HAP-1 (cell line): ENCODE measurements around the gene GAS7.

ENCODE experiments used
- DNase-seq, 2 experiments: peaks; one replicate each; pipeline ENCODE4 v3.0.0-alpha.2; 2016 to 2020; ENCODE audit warnings: low spot score in 2 of 2
- H3K27me3 ChIP-seq: fragments of 250-450 bp; sonication (Bioruptor Pico); 2 replicates; pipeline ENCODE4 v1.5.1; 2020; ENCODE audit warnings: low read depth, mild to moderate bottlenecking, moderate library complexity
- H3K36me3 ChIP-seq: fragments of 250-450 bp; sonication (Bioruptor Pico); replicated peaks from 2 replicates; pipeline ENCODE4 v1.5.1; 2020; ENCODE audit warnings: mild to moderate bottlenecking
- H3K4me1 ChIP-seq: fragments of 250-450 bp; sonication (Bioruptor Pico); 2 replicates; pipeline ENCODE4 v1.5.1; 2020; ENCODE audit warnings: mild to moderate bottlenecking
- H3K4me3 ChIP-seq: fragments of 250-450 bp; sonication (Bioruptor Pico); 2 replicates; pipeline ENCODE4 v1.5.1; 2020; ENCODE audit warnings: mild to moderate bottlenecking, moderate library complexity
- H3K9me3 ChIP-seq: fragments of 250-450 bp; sonication (Bioruptor Pico); 2 replicates; pipeline ENCODE4 v1.5.1; 2020; ENCODE audit warnings: mild to moderate bottlenecking, moderate library complexity
- in situ Hi-C: fragments of 300-500 bp; cut with MboI; formaldehyde crosslinking; loops from 3 replicates; pipeline ENCODE4 v1.14.3; 2020; ENCODE audit warnings: low sequenced_read_pairs, inconsistent platforms, mixed read lengths

GAS7 gene

DNA sequence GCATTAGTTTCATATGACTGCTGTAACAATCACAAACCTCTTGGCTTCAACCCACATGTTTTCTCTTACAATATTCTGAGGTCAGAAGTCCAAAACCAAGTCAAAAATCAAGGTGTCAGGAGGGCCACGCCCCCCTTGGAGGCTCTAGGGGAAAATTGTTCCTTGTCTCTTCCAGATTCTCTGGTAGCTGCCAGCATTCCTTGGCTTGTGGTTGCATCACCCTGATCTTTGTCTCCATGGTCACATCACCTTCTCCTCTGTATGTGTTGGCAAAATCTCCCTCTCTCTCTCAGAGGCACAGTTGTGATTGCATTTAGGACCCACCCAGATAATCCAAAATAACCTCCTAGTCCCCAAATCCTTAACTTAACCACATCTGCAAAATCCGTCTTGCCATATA is 105.8 kb downstream of the GAS7 start:
- in situ Hi-C loops, result loop anchor here (25.0 kb wide), 1 partner anchor 95 kb away; the partner anchor contains the start of gene GAS7

DNA sequence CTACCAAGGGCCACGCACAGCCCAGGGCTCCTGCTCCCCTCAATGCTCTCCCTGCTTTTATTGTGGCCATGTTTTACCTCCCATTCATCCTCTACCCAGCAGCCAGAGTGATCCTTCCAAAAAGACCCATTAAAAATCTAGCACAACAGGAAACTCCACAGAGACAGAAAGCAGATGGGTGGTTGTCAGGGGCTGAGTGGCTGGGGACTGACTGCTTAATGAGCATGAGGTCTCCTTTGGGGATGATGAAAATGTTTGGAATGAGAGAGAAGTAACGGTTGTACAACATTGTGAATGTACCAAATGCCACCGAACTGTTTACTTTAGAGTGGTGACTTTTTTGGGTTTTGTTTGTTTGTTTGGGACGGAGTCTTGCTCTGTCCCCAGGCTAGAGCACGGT is 107.4 kb downstream of the GAS7 start:
- no peak for DNase-seq
- in situ Hi-C loops, result loop anchor here (25.0 kb wide), 1 partner anchor 96 kb away; the partner anchor contains the start of gene GAS7
- H3K9me3 ChIP-seq, result no peaks in the 10 kb centered on the region
- no peaks in the 10 kb centered on the region for H3K36me3 ChIP-seq
- H3K4me1 ChIP-seq, result no peaks in the 10 kb centered on the region
- H3K27me3 ChIP-seq, result no peaks in the 10 kb centered on the region
- H3K4me3 ChIP-seq, result no peak overlapping the region

More for the DNA sequence above, 105.8 kb downstream of the GAS7 start:
- Histone ChIP-seq H3K27me3 (no peaks in the 10 kb centered on the region), H3K4me1 (no peaks in the 10 kb centered on the region), H3K36me3 (no peaks in the 10 kb centered on the region), H3K4me3 (no peak overlapping the region), H3K9me3 (no peaks in the 10 kb centered on the region)
- no peak for DNase-seq

DNA sequence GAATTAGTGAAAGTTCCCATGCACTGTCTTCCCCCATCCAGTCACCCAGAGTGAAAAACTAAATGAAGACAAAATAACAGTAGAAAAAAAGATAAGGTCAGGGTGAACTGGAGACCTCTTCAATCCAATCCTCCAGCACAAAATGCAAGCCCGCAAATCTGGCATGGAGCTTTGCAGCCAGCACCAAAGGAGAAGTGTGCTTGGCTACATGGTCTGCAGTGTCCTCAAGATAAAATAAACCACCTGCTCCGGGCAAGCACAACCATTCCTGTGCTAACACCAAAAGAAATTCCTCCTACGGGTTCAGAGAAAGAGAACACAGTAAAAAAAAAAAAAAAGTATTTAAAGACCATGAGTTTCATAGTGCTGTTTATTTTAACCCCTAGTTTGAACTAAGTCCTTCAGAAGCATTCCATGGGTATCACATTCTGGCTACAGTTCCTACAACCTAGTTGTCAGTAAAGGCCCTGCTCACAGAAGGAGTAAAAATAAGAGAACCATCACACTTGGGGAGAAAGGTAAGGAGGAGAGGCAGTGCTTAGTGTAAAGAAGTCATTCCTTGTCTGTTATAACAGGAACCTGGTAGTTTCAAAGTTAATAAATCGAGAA is 109.1 kb downstream of the GAS7 start:
- no peaks in the 10 kb centered on the region for H3K36me3 ChIP-seq
- DNase-seq, result no peak
- H3K9me3 ChIP-seq, result no peaks in the 10 kb centered on the region
- in situ Hi-C loops, result loop anchor here (25.0 kb wide), 1 partner anchor 98 kb away; the partner anchor contains the start of gene GAS7
- H3K27me3 ChIP-seq, result no peaks in the 10 kb centered on the region
- H3K4me3 ChIP-seq, result no peak overlapping the region
- no peaks in the 10 kb centered on the region for H3K4me1 ChIP-seq

- no peak overlapping the region for H3K4me3 ChIP-seq
- H3K4me1 ChIP-seq, result no peaks in the 10 kb centered on the region
- H3K36me3 ChIP-seq, result no peaks in the 10 kb centered on the region
- DNase-seq, result no peak
- in situ Hi-C loops, result loop anchor here (25.0 kb wide), 1 partner anchor 99 kb away; the partner anchor contains the start of gene GAS7
- H3K9me3 ChIP-seq, result no peaks in the 10 kb centered on the region
- H3K27me3 ChIP-seq, result no peaks in the 10 kb centered on the region
Observed at GRCh38 chr17:10088444-10088843, 110.0 kb downstream of the GAS7 start.

DNA sequence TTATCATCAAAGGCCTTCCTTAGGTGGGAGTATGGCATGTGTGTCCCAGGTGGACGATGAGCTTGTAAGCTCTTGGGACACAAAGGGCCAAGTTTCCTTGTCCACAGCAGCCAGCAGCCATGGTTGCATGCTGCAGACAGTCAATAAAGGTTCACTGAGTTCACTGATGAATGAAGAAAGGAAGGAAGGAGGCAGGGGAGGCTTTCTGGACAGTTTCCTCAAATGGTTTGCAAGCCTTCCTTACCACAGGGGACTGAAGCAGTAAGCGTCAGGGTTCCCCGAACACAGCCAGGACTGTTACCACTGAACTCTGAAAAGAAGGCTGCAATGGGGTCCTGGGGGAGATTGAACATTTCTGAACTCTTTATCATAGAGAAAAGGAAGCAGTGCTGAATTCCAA is 111.1 kb downstream of the GAS7 start:
- H3K4me3 ChIP-seq, result no peak overlapping the region
- H3K4me1 ChIP-seq, result no peaks in the 10 kb centered on the region
- no peaks in the 10 kb centered on the region for H3K36me3 ChIP-seq
- no peaks in the 10 kb centered on the region for H3K27me3 ChIP-seq
- no peak for DNase-seq
- in situ Hi-C loops, result loop anchor here (25.0 kb wide), 1 partner anchor 100 kb away; the partner anchor contains the start of gene GAS7
- no peaks in the 10 kb centered on the region for H3K9me3 ChIP-seq

DNA sequence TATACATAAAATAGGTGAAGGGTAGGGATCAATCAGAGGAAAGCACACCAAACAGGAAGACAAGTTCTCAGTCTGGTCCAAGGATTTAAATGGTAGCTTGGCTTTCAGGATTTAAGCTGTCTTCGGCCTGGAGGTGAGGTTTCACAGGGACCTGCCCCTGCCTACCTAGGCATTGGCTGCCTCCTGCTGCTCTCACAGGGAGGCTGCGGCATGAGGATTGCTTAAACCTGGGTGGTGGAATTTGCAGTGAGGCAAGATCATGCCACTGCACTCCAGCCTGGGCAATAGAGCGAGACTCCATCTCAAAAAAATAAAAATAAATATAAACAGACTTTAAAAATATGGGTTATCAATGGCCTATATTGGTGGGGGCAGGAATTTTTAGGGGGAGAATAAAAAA is 114.5 kb downstream of the GAS7 start:
- no peaks in the 10 kb centered on the region for H3K27me3 ChIP-seq
- no peak overlapping the region for H3K4me3 ChIP-seq
- no peak for DNase-seq
- H3K9me3 ChIP-seq, result no peaks in the 10 kb centered on the region
- in situ Hi-C loops, result loop anchor here (25.0 kb wide), 1 partner anchor 103 kb away; the partner anchor contains the start of gene GAS7
- H3K36me3 ChIP-seq, result no peaks in the 10 kb centered on the region
- H3K4me1 ChIP-seq, result no peaks in the 10 kb centered on the region

DNA sequence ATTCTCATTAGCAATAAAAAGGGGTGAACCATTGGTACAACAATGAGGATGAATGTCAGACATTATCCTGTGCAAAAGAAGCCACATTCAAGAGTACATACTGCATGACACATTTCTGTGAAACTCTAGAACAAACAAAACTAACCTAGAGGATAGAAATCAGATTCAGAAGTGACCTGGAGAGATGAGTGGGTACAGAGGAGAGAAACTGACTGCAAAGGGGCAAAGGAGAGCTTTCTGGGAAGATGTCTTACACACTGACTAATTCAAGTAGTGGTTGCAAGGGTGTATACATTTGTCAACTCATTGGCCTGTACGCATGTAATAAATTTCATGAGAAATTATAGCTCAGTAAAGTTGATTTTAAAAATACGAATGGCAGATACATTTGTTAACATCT is 115.6 kb downstream of the GAS7 start:
- H3K4me1 ChIP-seq, result no peaks in the 10 kb centered on the region
- no peak overlapping the region for H3K4me3 ChIP-seq
- H3K27me3 ChIP-seq, result no peaks in the 10 kb centered on the region
- no peak for DNase-seq
- in situ Hi-C loops, result loop anchor here (25.0 kb wide), 1 partner anchor 105 kb away; the partner anchor contains the start of gene GAS7
- H3K9me3 ChIP-seq, result no peaks in the 10 kb centered on the region
- no peaks in the 10 kb centered on the region for H3K36me3 ChIP-seq

DNA sequence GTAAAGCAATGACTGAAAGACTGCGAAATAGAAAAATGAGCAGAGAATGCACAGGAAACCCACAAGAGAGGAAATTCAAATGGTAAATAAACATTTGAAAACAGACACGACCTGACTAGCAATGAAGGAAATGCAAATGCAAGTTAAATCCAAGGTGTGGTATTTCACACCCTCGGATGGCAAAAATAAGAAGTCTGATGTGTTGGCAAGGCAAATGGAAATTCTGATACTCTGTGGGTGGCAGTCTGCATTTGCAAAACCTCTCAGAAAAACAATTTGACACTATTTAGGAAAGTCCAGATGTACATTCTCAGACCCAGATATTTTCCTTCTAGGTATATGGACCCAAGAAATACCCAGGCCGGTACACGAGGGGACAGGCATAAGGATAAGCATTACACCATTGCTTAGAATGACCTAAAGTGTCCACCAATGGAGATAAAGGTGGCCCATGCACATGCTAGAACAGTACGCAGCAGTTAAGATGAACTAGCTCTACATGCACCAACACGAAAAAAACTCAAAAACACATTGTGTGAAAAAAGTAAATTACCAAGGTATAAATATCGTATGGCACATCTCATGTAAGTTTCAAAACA is 116.7 kb downstream of the GAS7 start:
- in situ Hi-C loops, result loop anchor here (25.0 kb wide), 1 partner anchor 106 kb away; the partner anchor contains the start of gene GAS7
- Histone ChIP-seq H3K27me3 (no peaks in the 10 kb centered on the region), H3K36me3 (no peaks in the 10 kb centered on the region), H3K9me3 (no peaks in the 10 kb centered on the region), H3K4me1 (no peaks in the 10 kb centered on the region), H3K4me3 (no peak overlapping the region)
- no peak for DNase-seq

DNA sequence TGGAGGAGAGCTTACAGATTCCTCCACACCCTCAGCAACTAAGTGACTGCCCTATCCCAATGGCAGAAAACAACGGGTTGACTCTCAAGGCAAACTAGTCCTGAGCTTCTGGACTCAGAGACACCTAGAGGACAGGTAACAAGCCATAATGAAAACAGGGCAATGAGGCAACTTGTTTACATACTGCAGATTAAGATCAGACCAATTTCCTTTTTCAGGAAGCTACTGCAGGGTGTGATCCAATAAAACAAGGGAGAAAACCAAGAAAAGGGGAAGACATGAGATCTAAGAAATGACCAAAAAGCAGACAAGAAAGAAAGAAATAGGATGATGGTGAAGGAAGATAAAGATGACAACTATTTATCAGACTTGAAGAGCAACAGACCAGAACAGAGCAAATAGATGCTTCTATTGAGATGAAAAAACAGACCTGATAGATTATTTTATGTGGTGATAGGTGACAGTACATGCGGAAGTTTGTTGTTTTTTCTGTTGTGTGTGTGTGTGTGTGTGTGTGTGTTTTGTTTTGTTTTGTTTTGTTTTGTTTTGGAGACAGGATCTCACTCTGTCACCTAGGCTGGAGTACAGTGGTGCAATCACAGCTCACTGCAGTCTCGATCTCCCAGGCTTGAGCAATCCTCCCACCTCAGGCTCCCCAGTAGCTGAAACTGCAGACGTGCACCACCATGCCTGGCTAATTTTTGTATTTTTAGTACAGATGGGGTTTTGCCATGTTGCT is 120.7 kb downstream of the GAS7 start:
- Histone ChIP-seq H3K36me3 (no peaks in the 10 kb centered on the region), H3K4me3 (no peak overlapping the region), H3K9me3 (no peaks in the 10 kb centered on the region; the same call in 1 of the 2 replicates), H3K27me3 (no peaks in the 10 kb centered on the region), H3K4me1 (no peaks in the 10 kb centered on the region)
- no peak for DNase-seq
- in situ Hi-C loops, result loop anchor here (25.0 kb wide), 1 partner anchor 110 kb away; the partner anchor contains the start of gene GAS7

- Histone ChIP-seq H3K4me1 (no peaks in the 10 kb centered on the region), H3K9me3 (no peaks in the 10 kb centered on the region; the same call in none of the 2 replicates), H3K4me3 (no peak overlapping the region), H3K27me3 (no peaks in the 10 kb centered on the region), H3K36me3 (no peaks in the 10 kb centered on the region)
- in situ Hi-C loops, result loop anchor here (25.0 kb wide), 1 partner anchor 111 kb away; the partner anchor contains the start of gene GAS7
- no peak for DNase-seq
Observed at GRCh38 chr17:10075919-10076318, 122.5 kb downstream of the GAS7 start.

- no peak for DNase-seq
- Histone ChIP-seq H3K4me3 (no peak overlapping the region), H3K4me1 (no peaks in the 10 kb centered on the region), H3K27me3 (no peaks in the 10 kb centered on the region), H3K36me3 (no peaks in the 10 kb centered on the region), H3K9me3 (no peaks in the 10 kb centered on the region; the same call in none of the 2 replicates)
- in situ Hi-C loops, result no loop called here
Observed at GRCh38 chr17:10073941-10074340, 124.5 kb downstream of the GAS7 start.

DNA sequence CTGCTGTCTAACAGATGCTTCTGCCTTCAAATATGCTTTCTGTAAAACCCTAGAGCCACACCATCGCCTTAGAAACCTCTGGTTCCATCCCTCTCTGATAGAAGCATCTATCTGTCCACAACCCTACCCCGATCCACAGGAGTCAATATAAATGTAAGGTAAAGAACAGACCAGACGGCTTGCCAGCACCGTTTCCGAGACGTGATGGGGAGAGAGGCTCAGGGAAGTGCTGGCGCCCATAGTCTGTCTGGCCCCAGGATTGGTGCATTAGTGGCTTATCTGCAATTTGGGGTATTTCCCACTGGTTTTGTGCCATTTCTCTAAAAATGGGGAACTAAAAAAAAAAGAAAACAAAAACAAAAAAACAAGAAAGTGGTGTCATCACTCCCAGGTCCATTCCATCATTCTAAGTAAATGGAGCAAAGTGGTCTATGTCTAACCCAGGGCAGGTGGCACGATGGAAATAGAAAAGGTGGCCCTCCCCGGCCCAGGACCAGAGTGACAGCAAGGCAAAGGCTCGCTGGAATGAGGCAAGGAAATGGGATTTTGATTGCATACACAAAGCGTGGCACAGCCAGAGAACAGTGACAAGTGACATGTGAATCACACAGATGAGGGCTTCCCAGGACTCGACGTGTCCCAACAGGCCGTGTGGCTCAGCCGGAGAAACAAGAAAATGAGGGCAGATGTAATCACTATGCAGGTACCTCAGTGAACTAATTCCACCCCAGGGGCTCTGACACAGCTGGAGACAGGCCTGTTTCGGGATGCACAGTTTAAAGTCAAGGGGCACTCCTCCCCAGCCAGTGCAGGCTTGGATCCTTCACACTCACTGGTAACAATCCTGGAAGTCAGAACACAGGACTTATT is 125.6 kb downstream of the GAS7 start:
- no peak for DNase-seq
- Histone ChIP-seq H3K4me3 (no peak overlapping the region), H3K4me1 (no peaks in the 10 kb centered on the region), H3K9me3 (no peaks in the 10 kb centered on the region; the same call in none of the 2 replicates), H3K36me3 (no peaks in the 10 kb centered on the region), H3K27me3 (no peaks in the 10 kb centered on the region)
- in situ Hi-C loops, result no loop called here

- in situ Hi-C loops, result no loop called here
- no peak for DNase-seq
- Histone ChIP-seq H3K4me1 (no peaks in the 10 kb centered on the region), H3K9me3 (no peaks in the 10 kb centered on the region; the same call in none of the 2 replicates), H3K27me3 (no peaks in the 10 kb centered on the region), H3K4me3 (no peak overlapping the region), H3K36me3 (no peaks in the 10 kb centered on the region)
Observed at GRCh38 chr17:10072086-10072485, 126.3 kb downstream of the GAS7 start.
